SU-DHL-6 (cell line): ENCODE data around the gene CD79B.
"Not testable (repeated sequence)": the region's sequence is repeated elsewhere in the genome, so short reads cannot be mapped to it uniquely, and the experiment has no call there.

Experiments
- EZH2phosphoT487 ChIP-seq: fragments of 200-600 bp; sonication (generic), shearing (Covaris generic); conservative IDR thresholded peaks from 2 replicates; pipeline ENCODE4 v1.6.1; 2018; ENCODE audit warnings: mild to moderate bottlenecking, antibody characterized with exemption, low read length, moderate library complexity, mixed read lengths
- TF ChIP-seq, protein P1 (sequence below): fragments of 200-600 bp; sonication (generic); IDR thresholded peaks from one replicate; pipeline ENCODE4 v1.5.1; 2017; ENCODE audit warnings: antibody characterized with exemption, mild to moderate bottlenecking, low read length, moderate library complexity; ENCODE audit not compliant: insufficient read depth, poor library complexity, severe bottlenecking

DNA sequence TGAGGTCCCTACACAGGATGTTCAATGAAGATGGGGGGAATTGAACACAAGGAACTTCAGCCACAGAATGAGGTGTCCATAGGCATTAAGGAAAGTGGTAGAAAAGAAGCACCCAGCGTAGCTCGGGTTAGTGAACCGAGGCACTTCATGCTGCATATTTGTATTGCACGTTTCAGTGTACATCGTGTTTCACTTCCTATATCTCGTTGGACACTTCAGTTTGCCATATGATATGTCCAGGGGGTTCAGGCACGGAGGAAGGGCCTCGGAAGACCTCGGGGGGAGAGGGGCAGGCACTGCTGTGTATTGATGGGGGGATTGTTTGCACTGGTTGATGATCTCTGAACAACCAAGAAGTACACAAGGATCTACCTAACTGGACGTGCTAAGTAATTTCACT is 16.4 kb downstream of the CD79B start:
- TF ChIP-seq, protein P1, sequence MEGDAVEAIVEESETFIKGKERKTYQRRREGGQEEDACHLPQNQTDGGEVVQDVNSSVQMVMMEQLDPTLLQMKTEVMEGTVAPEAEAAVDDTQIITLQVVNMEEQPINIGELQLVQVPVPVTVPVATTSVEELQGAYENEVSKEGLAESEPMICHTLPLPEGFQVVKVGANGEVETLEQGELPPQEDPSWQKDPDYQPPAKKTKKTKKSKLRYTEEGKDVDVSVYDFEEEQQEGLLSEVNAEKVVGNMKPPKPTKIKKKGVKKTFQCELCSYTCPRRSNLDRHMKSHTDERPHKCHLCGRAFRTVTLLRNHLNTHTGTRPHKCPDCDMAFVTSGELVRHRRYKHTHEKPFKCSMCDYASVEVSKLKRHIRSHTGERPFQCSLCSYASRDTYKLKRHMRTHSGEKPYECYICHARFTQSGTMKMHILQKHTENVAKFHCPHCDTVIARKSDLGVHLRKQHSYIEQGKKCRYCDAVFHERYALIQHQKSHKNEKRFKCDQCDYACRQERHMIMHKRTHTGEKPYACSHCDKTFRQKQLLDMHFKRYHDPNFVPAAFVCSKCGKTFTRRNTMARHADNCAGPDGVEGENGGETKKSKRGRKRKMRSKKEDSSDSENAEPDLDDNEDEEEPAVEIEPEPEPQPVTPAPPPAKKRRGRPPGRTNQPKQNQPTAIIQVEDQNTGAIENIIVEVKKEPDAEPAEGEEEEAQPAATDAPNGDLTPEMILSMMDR: not testable (repeated sequence)
- not testable (repeated sequence) for TF ChIP-seq EZH2phosphoT487
